HEK293T (cell line): ENCODE measurements around the gene CFAP68.

ENCODE experiments used
- BHLHE40 ChIP-seq: fragments of 450-650 bp; IDR thresholded peaks from 2 replicates; pipeline ENCODE4 v1.6.1; 2016; ENCODE audit warnings: mild to moderate bottlenecking, moderate library complexity, borderline replicate concordance
- CTBP1 ChIP-seq: fragments of 450-650 bp; IDR thresholded peaks from 2 replicates; pipeline ENCODE4 v1.6.1; 2016; ENCODE audit warnings: borderline replicate concordance
- FOXA1 ChIP-seq: fragments of 450-650 bp; IDR thresholded peaks from 2 replicates; pipeline ENCODE4 v1.6.1; 2016; ENCODE audit warnings: mild to moderate bottlenecking
- FOXM1 ChIP-seq: fragments of 450-650 bp; IDR thresholded peaks from 2 replicates; pipeline ENCODE4 v1.6.1; 2017; ENCODE audit warnings: mild to moderate bottlenecking, borderline replicate concordance
- HDGF ChIP-seq: fragments of 450-650 bp; IDR thresholded peaks from 2 replicates; pipeline ENCODE4 v1.6.1; 2017; ENCODE audit warnings: antibody characterized with exemption, borderline replicate concordance
- L3MBTL2 ChIP-seq: fragments of 450-650 bp; conservative IDR thresholded peaks from 2 replicates; pipeline ENCODE4 v1.6.1; 2016; ENCODE audit warnings: mild to moderate bottlenecking
- LEF1 ChIP-seq: fragments of 450-650 bp; IDR thresholded peaks from 2 replicates; pipeline ENCODE4 v1.6.1; 2017; ENCODE audit warnings: mild to moderate bottlenecking, borderline replicate concordance
- NFRKB ChIP-seq: fragments of 450-650 bp; IDR thresholded peaks from 2 replicates; pipeline ENCODE4 v1.6.1; 2016; ENCODE audit warnings: mild to moderate bottlenecking, moderate library complexity
- SP1 ChIP-seq: fragments of 450-650 bp; IDR thresholded peaks from 2 replicates; pipeline ENCODE4 v1.6.1; 2017
- SUZ12 ChIP-seq: fragments of 450-650 bp; IDR thresholded peaks from 2 replicates; pipeline ENCODE4 v1.6.1; 2016; ENCODE audit warnings: mild to moderate bottlenecking
- TARDBP ChIP-seq: fragments of 450-650 bp; IDR thresholded peaks from 2 replicates; pipeline ENCODE4 v1.6.1; 2016
- ZNF384 ChIP-seq: fragments of 450-650 bp; IDR thresholded peaks from 2 replicates; pipeline ENCODE4 v1.6.1; 2016
- TF ChIP-seq, protein P1 (sequence below): fragments of 450-650 bp; IDR thresholded peaks from 2 replicates; pipeline ENCODE4 v1.6.1; 2016

DNA sequence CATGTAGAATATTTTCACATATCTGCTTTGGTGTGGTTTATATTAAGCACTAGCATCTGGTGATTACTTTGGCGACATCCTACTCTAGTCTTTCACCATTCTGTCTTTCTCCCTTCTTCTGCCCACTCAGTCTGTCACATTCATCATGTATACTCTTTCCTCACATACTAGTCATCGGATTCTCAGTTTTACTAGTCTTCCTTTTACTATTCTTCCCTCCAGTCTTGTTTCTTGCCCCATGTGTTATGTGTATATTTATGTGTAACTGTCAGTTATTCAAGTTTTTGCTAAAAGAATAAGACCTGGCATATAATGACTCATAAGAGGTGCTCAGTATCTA, 53.2 kb downstream of the CFAP68 start:
- TF ChIP-seq BHLHE40 (no peak), FOXA1 (no peak), HDGF (no peak), SP1 (no peak), NFRKB (no peak), ZNF384 (no peak), TARDBP (no peak), SUZ12 (no peak), FOXM1 (no peak), L3MBTL2 (no peak), CTBP1 (no peak), LEF1 (no peak)
- TF ChIP-seq, protein P1, sequence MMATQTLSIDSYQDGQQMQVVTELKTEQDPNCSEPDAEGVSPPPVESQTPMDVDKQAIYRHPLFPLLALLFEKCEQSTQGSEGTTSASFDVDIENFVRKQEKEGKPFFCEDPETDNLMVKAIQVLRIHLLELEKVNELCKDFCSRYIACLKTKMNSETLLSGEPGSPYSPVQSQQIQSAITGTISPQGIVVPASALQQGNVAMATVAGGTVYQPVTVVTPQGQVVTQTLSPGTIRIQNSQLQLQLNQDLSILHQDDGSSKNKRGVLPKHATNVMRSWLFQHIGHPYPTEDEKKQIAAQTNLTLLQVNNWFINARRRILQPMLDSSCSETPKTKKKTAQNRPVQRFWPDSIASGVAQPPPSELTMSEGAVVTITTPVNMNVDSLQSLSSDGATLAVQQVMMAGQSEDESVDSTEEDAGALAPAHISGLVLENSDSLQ = no peak
